Thyroid gland (tissue), 4 donors: ENCODE measurements around the gene REC114.

Experiments
- POLR2A ChIP-seq, 2 donors: fragments of 450-650 bp; IDR thresholded peaks; one replicate each; pipeline ENCODE4 v1.6.1; 2017; ENCODE audit warnings: antibody characterized with exemption in 2 of 2, mild to moderate bottlenecking in 2 of 2, moderate library complexity in 1 of 2
- TF ChIP-seq, protein P1 (sequence below), 6 experiments: fragments of 200-600 bp in 3 of 6; fragments of 450-650 bp in 3 of 6; sonication (generic) in 3 of 6; IDR thresholded peaks; one replicate each; pipeline ENCODE4 v1.5.1; 2016 to 2019; ENCODE audit warnings: antibody characterized with exemption in 6 of 6, mild to moderate bottlenecking in 2 of 6, inconsistent platforms in 1 of 6, moderate library complexity in 1 of 6

- TF ChIP-seq, protein P1, sequence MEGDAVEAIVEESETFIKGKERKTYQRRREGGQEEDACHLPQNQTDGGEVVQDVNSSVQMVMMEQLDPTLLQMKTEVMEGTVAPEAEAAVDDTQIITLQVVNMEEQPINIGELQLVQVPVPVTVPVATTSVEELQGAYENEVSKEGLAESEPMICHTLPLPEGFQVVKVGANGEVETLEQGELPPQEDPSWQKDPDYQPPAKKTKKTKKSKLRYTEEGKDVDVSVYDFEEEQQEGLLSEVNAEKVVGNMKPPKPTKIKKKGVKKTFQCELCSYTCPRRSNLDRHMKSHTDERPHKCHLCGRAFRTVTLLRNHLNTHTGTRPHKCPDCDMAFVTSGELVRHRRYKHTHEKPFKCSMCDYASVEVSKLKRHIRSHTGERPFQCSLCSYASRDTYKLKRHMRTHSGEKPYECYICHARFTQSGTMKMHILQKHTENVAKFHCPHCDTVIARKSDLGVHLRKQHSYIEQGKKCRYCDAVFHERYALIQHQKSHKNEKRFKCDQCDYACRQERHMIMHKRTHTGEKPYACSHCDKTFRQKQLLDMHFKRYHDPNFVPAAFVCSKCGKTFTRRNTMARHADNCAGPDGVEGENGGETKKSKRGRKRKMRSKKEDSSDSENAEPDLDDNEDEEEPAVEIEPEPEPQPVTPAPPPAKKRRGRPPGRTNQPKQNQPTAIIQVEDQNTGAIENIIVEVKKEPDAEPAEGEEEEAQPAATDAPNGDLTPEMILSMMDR (IDR thresholded peaks at IDR 0.05): no peak
- no peak for TF ChIP-seq POLR2A (IDR thresholded peaks at IDR 0.05)
Observed at GRCh38 chr15:73575636-73576247, 132.8 kb downstream of the REC114 start.
